Measurements from ENCODE around the gene GTF2F2.

GRCh38 chr13:45156565-45157361, 36.5 kb downstream of the GTF2F2 start:
- TF ChIP-seq RAD21 (CRISPR knock-in tag; conservative IDR thresholded peaks at IDR 0.05 in 1 of 2, IDR thresholded peaks at IDR 0.05 in 1 of 2) (no peak), ATF4 (CRISPR knock-in tag; IDR thresholded peaks at IDR 0.05) (no peak)
